ENCODE results near the gene INSM1. TPM values are rescaled to one million over a fixed set of nuclear protein-coding genes. Genes with fewer than 3 reads are reported as not detected.

Gene INSM1
- total RNA-seq, 6 experiments from 2014 or later: not detected

GRCh38 chr20:20334489-20334888, 33.4 kb upstream of the INSM1 start:
- no peaks in the 10 kb centered on the region; the same call in 1 of the 2 replicates for H3K27me3 Mint-ChIP-seq (ENCODE audit: insufficient read depth)
- no peak for TF ChIP-seq CTCF (IDR thresholded peaks at IDR 0.05)
- no peak overlapping the region for H3K4me3 Mint-ChIP-seq
- H3K27ac Mint-ChIP-seq: no peak overlapping the region
- DNase-seq: no peak
- H3K36me3 Mint-ChIP-seq (ENCODE audit: low read depth): no peaks in the 10 kb centered on the region
- no peaks in the 10 kb centered on the region for H3K4me1 Mint-ChIP-seq (ENCODE audit: low read depth)
- no peaks in the 10 kb centered on the region; the same call in 1 of the 2 replicates for H3K9me3 Mint-ChIP-seq

- TF ChIP-seq CTCF (IDR thresholded peaks at IDR 0.05): no peak
- H3K27ac Mint-ChIP-seq: no peak overlapping the region
- H3K4me3 Mint-ChIP-seq: no peak overlapping the region
- no peaks in the 10 kb centered on the region for H3K4me1 Mint-ChIP-seq (ENCODE audit: low read depth)
- H3K36me3 Mint-ChIP-seq (ENCODE audit: low read depth): no peaks in the 10 kb centered on the region
- DNase-seq: no peak
- peaks cover 8% of the 10 kb centered on the region for H3K27me3 Mint-ChIP-seq (ENCODE audit: insufficient read depth)
- no peaks in the 10 kb centered on the region; the same call in 1 of the 2 replicates for H3K9me3 Mint-ChIP-seq
Measured at GRCh38 chr20:20338133-20338730, 29.7 kb upstream of the INSM1 start.

GRCh38 chr20:20340443-20340842, 27.5 kb upstream of the INSM1 start:
- Mint-ChIP-seq H3K36me3 (ENCODE audit: low read depth) (no peaks in the 10 kb centered on the region), H3K27me3 (ENCODE audit: insufficient read depth) (peaks cover 11% of the 10 kb centered on the region), H3K9me3 (no peaks in the 10 kb centered on the region; the same call in 1 of the 2 replicates), H3K27ac (no peak overlapping the region), H3K4me3 (no peak overlapping the region), H3K4me1 (ENCODE audit: low read depth) (peaks cover 5% of the 10 kb centered on the region; the same call in 1 of the 2 replicates)
- no peak for TF ChIP-seq CTCF (IDR thresholded peaks at IDR 0.05)
- no peak for DNase-seq

- TF ChIP-seq CTCF (IDR thresholded peaks at IDR 0.05): no peak
- H3K36me3 Mint-ChIP-seq (ENCODE audit: low read depth): no peaks in the 10 kb centered on the region
- H3K27me3 Mint-ChIP-seq (ENCODE audit: insufficient read depth): peaks cover 11% of the 10 kb centered on the region
- DNase-seq: no peak
- no peaks in the 10 kb centered on the region for H3K9me3 Mint-ChIP-seq
- no peak overlapping the region for H3K4me3 Mint-ChIP-seq
- H3K27ac Mint-ChIP-seq: no peak overlapping the region
- peaks cover 5% of the 10 kb centered on the region; the same call in 1 of the 2 replicates for H3K4me1 Mint-ChIP-seq (ENCODE audit: low read depth)
Measured at GRCh38 chr20:20341371-20341770, 26.5 kb upstream of the INSM1 start.

GRCh38 chr20:20342066-20342465, 25.8 kb upstream of the INSM1 start:
- Mint-ChIP-seq H3K36me3 (ENCODE audit: low read depth) (no peaks in the 10 kb centered on the region), H3K27me3 (ENCODE audit: insufficient read depth) (peaks cover 11% of the 10 kb centered on the region), H3K4me3 (no peak overlapping the region), H3K27ac (no peak overlapping the region), H3K4me1 (ENCODE audit: low read depth) (peaks cover 5% of the 10 kb centered on the region; the same call in 1 of the 2 replicates), H3K9me3 (no peaks in the 10 kb centered on the region)
- no peak for DNase-seq
- TF ChIP-seq CTCF (IDR thresholded peaks at IDR 0.05): no peak

Measured in HFFc6 (cell line).